Measurements from ENCODE around the gene WSCD1.

DNA sequence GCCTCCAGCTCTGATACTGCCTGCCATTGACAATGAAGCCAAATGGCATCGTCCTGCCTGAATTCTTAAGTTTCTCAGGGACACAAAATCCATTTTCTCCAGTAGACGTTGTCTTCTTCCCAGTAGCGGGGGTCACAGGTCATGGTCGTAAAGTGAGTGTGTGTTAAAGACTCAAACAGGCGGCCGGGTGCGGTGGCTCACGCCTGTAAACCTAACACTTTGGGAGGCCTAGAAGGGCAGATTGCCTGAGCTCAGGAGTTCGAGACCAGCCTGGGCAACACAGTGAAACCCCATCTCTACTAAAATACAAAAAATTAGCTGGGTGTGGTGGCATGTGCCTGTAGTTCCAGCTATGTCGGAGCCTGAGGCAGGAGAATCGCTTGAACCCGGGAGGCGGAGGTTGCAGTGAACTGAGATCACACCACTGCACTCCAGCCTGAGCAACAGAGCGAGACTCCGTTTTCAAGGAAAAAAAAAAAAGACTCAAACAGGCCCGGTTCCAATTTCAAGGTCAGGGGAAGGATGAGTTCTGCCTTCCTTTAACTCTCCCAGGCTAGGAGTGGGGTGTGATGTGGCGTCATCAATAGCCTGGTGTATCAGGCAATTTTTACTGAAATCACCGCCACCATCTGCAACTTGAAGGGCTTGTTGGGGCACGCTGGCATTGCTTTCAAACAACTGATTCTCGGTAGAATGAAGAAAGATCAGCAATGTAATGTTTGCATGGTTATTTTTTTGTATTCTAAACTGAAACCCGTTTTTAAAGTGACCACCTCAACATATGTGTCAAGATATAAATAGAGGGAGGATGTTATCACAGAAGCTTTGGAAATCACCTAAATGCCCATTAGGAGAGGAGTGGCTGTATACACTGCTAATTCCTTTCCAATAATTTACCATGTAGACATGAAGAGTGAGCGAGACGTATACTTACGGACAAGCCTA lies 91.0 kb downstream of the WSCD1 start:
- TF ChIP-seq, protein P1, sequence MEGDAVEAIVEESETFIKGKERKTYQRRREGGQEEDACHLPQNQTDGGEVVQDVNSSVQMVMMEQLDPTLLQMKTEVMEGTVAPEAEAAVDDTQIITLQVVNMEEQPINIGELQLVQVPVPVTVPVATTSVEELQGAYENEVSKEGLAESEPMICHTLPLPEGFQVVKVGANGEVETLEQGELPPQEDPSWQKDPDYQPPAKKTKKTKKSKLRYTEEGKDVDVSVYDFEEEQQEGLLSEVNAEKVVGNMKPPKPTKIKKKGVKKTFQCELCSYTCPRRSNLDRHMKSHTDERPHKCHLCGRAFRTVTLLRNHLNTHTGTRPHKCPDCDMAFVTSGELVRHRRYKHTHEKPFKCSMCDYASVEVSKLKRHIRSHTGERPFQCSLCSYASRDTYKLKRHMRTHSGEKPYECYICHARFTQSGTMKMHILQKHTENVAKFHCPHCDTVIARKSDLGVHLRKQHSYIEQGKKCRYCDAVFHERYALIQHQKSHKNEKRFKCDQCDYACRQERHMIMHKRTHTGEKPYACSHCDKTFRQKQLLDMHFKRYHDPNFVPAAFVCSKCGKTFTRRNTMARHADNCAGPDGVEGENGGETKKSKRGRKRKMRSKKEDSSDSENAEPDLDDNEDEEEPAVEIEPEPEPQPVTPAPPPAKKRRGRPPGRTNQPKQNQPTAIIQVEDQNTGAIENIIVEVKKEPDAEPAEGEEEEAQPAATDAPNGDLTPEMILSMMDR (IDR thresholded peaks at IDR 0.05; ENCODE audit: low read length): no peak
- TF ChIP-seq EZH2 (IDR thresholded peaks at IDR 0.05; ENCODE audit: borderline replicate concordance, low read length): no peak

All from OCI-LY1 (cell line).